Measurements from ENCODE around the gene CAB39.

DNA sequence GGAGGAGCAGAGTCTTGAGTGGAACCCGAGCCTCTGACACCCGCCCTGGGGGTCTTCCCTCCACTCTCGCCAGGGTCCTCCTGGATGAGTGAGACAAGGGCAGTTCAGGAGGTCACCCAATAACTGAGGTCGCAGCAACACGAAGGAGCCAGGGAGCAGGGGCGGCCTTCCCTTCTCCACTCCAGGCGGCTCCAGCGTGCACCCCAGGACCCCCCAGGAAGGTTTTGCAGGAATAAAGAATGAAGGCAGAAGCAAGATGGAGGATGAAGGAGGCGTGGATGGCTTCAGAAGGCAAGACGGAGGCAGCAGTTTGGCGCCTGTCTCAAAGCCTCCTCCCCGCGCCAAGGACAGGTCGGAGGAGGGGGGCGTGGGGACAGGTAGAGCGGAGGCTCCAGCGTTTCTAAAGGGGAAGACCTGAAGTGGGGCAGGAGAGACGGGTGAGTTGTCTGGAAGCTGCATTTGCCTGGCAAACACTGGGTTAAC is 151.5 kb downstream of the CAB39 start:
- TF ChIP-seq CTCF (conservative IDR thresholded peaks at IDR 0.05 in 1 of 2, IDR thresholded peaks at IDR 0.05 in 1 of 2; ENCODE audit: low read depth in 1 of 2, low read length in 2 of 2) (no peak), EZH2 (IDR thresholded peaks at IDR 0.05; ENCODE audit: low read length, missing control alignments) (no peak)

All from fibroblast of lung (primary cell).